ENCODE measurements around the gene NAA40. TPM values are rescaled to one million over a fixed set of nuclear protein-coding genes. Genes with fewer than 3 reads are reported as not detected.

NAA40 gene
- total RNA-seq, 1 experiment from 2014 or later, result 44.4 TPM

DNA sequence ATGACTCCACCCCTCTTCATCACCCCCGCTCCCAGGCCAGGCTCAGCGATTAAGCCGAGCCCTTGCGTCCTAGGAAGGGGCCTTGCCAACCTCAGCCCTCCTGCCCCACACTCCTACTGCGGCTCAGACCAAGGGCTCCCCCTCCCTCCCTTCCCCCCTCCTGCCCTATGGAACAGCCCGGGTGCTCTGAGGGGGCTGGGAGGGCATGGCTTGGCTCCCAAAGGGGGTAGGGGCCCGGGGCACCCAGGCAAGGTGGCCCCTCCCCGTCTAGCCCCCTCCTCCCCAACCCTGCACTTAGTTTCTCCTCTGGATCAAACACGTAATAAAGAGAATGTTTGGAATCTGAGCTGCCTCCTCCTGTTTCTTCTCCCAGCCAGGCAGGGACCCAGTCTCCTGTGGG, 28.1 kb upstream of the NAA40 start:
- H4K5ac ChIP-seq (ENCODE audit: insufficient read length, low read depth, low read length), result no peak overlapping the region
- H2BK12ac ChIP-seq (ENCODE audit: insufficient read length, low read depth, low read length), result no peak overlapping the region
- no peak overlapping the region for H2AK5ac ChIP-seq (ENCODE audit: insufficient read length, low read length)
- no peak for DNase-seq
- H3K79me1 ChIP-seq (ENCODE audit: insufficient read depth, low read depth, low read length, poor library complexity, severe bottlenecking), result no peaks in the 10 kb centered on the region
- H3K56ac ChIP-seq (ENCODE audit: insufficient read length, low read depth, low read length), result no peak overlapping the region
- TF ChIP-seq CTCF (conservative IDR thresholded peaks at IDR 0.05), result no peak
- H3K23me2 ChIP-seq (ENCODE audit: insufficient read length, low read depth, low read length, poor library complexity, severe bottlenecking), result peaks cover 5% of the 10 kb centered on the region
- Mint-ChIP-seq H3K4me3 (peak overlapping the region in 1 of 2 experiments; percentile 44; a peak in 1 of 5 replicates), H3K27ac (peak overlapping the region in 2 of 3 experiments; percentile 86 to 92; a peak in 2 of 7 replicates), H3K9me3 (no peaks in the 10 kb centered on the region), H3K4me1 (peaks cover 36 to 70% of the 10 kb centered on the region in 2 experiments), H3K36me3 (ENCODE audit: insufficient read depth in 1 of 3, low read depth in 3 of 3) (peaks cover 19 to 39% (median 37%) of the 10 kb centered on the region in 3 experiments; a peak in 6 of 7 replicates), H3K27me3 (ENCODE audit: low read depth) (no peaks in the 10 kb centered on the region; the same call in 1 of the 2 replicates)
- H3K27me3 ChIP-seq (ENCODE audit: insufficient read depth, low read length), result no peaks in the 10 kb centered on the region
- peaks cover 1% of the 10 kb centered on the region; the same call in 1 of the 2 replicates for H3K79me2 ChIP-seq (ENCODE audit: insufficient read depth, low read length)
- H4K8ac ChIP-seq (replicated peaks; ENCODE audit: insufficient read length, low read depth, low read length), result no peak overlapping the region
- H2BK20ac ChIP-seq (ENCODE audit: low read depth, low read length, poor library complexity, severe bottlenecking), result no peak overlapping the region
- H3K18ac ChIP-seq (ENCODE audit: insufficient read length, low read depth, low read length), result no peak overlapping the region
- no peak overlapping the region for H2BK120ac ChIP-seq (ENCODE audit: low read depth, low read length, poor library complexity, severe bottlenecking)
- no peak overlapping the region for H3K23ac ChIP-seq (ENCODE audit: insufficient read length, low read depth, low read length)
- H3K4ac ChIP-seq (ENCODE audit: low read depth, low read length), result no peak overlapping the region
- H3K9ac ChIP-seq (ENCODE audit: extremely low read depth, insufficient read length, low read length), result no peak overlapping the region
- no CpG with 5 or more reads among the region's 9 CpGs for WGBS (ENCODE audit: extremely low coverage, insufficient read length, low lambda C conversion rate)
- no peak overlapping the region for H2AFZ ChIP-seq (ENCODE audit: low read length)
- H3K4me2 ChIP-seq (ENCODE audit: insufficient read depth, insufficient read length, low read length), result no peak overlapping the region
- no peaks in the 10 kb centered on the region; the same call in 1 of the 2 replicates for H3K4me1 ChIP-seq (ENCODE audit: insufficient read depth, low read length)
- no peak overlapping the region for H3T11ph ChIP-seq (ENCODE audit: low read length)
- H3K27ac ChIP-seq (ENCODE audit: insufficient read length, low read depth, low read length), result no peak overlapping the region
- H2BK15ac ChIP-seq (ENCODE audit: low read depth, low read length), result no peak overlapping the region
- H2BK5ac ChIP-seq (ENCODE audit: insufficient read length, low read length), result no peak overlapping the region
- no peaks in the 10 kb centered on the region for H4K20me1 ChIP-seq (ENCODE audit: control insufficient read depth, insufficient read depth, insufficient read length)
- H3K9me3 ChIP-seq (ENCODE audit: control insufficient read depth, low read depth, low read length), result no peaks in the 10 kb centered on the region
- no peak overlapping the region for H4K91ac ChIP-seq (ENCODE audit: insufficient read length, low read depth, low read length)
- H3K14ac ChIP-seq (ENCODE audit: insufficient read depth, low read length), result no peak overlapping the region

Measured in H9 (cell line).